H1 (cell line): ENCODE data around the gene BUD23.
A peak's percentile ranks its signal among the peaks of the same experiment; 100 is the strongest.

Experiments used
- CBX5 ChIP-seq: fragments of 300-800, 300-1000 bp; sonication (generic); IDR thresholded peaks from 2 replicates; pipeline ENCODE4 v1.7.1; 2016; ENCODE audit warnings: antibody characterized with exemption, low read length, low read depth
- EZH2 ChIP-seq: fragments of 200-600 bp; sonication (generic); IDR thresholded peaks from 2 replicates; pipeline ENCODE4 v1.7.1; 2012; ENCODE audit warnings: low read depth, mild to moderate bottlenecking, moderate library complexity, low read length, inconsistent platforms; ENCODE audit not compliant: severe bottlenecking
- GTF2F1 ChIP-seq: IDR thresholded peaks from 2 replicates; pipeline ENCODE4 v1.6.1; 2012; ENCODE audit warnings: low read depth, low read length, improper control_type of control experiment, borderline replicate concordance
- NRF1 ChIP-seq: IDR thresholded peaks from 2 replicates; pipeline ENCODE4 v1.6.1; 2011; ENCODE audit warnings: mild to moderate bottlenecking, low read depth, low read length, improper control_type of control experiment
- POLR2AphosphoS5 ChIP-seq: IDR thresholded peaks from 2 replicates; pipeline ENCODE4 v1.6.1; 2011; ENCODE audit warnings: low read depth, low read length
- TF ChIP-seq, protein P1 (sequence below), 3 experiments: IDR thresholded peaks; 1 replicate in 2 of 3; 2 replicates in 1 of 3; pipeline versions ENCODE4 v1.5.1 to v1.6.1; 2011; ENCODE audit warnings: low read length in 3 of 3, mild to moderate bottlenecking in 3 of 3, inconsistent platforms in 2 of 3, low read depth in 1 of 3, moderate library complexity in 1 of 3; ENCODE audit not compliant: insufficient read depth in 1 of 3; ENCODE audit errors: control extremely low read depth in 1 of 3

GRCh38 chr7:73738612-73739386 lies 55.4 kb downstream of the BUD23 start, which contains the start of gene ABHD11:
- peak; percentile 41; the same call in 1 of the 2 replicates for TF ChIP-seq GTF2F1
- TF ChIP-seq, protein P1, sequence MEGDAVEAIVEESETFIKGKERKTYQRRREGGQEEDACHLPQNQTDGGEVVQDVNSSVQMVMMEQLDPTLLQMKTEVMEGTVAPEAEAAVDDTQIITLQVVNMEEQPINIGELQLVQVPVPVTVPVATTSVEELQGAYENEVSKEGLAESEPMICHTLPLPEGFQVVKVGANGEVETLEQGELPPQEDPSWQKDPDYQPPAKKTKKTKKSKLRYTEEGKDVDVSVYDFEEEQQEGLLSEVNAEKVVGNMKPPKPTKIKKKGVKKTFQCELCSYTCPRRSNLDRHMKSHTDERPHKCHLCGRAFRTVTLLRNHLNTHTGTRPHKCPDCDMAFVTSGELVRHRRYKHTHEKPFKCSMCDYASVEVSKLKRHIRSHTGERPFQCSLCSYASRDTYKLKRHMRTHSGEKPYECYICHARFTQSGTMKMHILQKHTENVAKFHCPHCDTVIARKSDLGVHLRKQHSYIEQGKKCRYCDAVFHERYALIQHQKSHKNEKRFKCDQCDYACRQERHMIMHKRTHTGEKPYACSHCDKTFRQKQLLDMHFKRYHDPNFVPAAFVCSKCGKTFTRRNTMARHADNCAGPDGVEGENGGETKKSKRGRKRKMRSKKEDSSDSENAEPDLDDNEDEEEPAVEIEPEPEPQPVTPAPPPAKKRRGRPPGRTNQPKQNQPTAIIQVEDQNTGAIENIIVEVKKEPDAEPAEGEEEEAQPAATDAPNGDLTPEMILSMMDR (IDR thresholded peaks at IDR 0.05; ENCODE audit: control extremely low read depth in 1 of 3, insufficient read depth in 1 of 3, low read depth in 1 of 3, low read length in 3 of 3): no peak
- peak; percentile 92 for TF ChIP-seq POLR2AphosphoS5
- no peak for TF ChIP-seq EZH2
- TF ChIP-seq NRF1: no peak
- no peak for TF ChIP-seq CBX5
